Neural cell (in vitro differentiated cells): ENCODE data around the gene PRR12.

Experiments used
- EP300 ChIP-seq: fragments of 450-650 bp; conservative IDR thresholded peaks from 2 replicates; pipeline ENCODE4 v1.6.1; 2014; ENCODE audit warnings: antibody characterized with exemption, mild to moderate bottlenecking, moderate library complexity; ENCODE audit not compliant: poor library complexity, severe bottlenecking
- POLR2AphosphoS5 ChIP-seq: IDR thresholded peaks from 2 replicates; pipeline ENCODE4 v1.6.1; 2012
- TF ChIP-seq, protein P1 (sequence below): fragments of 450-650 bp; IDR thresholded peaks from 2 replicates; pipeline ENCODE4 v1.5.1; 2014; ENCODE audit warnings: antibody characterized with exemption, mild to moderate bottlenecking, moderate library complexity; ENCODE audit not compliant: poor library complexity, severe bottlenecking
- TF ChIP-seq, protein P2 (sequence below): IDR thresholded peaks from 2 replicates; pipeline ENCODE4 v1.6.1; 2012; ENCODE audit warnings: borderline replicate concordance

DNA sequence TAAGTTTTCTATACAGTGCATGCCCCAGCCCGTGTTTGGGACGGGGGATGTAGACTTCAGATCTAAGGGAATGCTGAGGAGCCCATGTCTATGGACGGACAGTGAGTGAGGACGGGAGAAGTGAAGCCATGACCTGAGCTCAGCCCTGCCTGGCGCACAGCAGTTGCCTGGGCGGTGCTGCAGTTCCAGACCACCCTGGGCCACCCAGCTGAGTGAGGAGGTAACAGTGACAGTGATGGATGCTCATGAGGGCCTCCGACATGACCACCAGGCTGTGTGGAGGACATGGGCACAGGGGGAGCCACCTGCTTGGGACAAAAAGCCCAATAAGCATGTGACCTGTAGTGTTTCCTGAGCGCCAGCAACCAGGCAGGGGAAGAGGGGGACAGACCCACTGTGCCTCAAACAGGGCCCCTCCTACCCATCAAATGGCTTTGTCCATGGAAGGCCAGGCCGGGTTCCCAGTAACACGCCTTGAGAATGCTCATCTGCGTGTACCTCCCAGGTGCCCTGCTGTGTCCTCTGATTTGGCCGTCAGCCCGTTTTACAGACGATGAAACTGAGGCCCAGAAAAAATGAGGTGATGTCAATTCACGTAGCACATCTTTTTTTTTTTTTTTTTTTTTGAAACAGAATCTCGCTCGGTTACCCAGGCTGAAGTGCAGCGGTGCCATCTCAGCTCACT, 33.2 kb upstream of the PRR12 start:
- TF ChIP-seq, protein P1, sequence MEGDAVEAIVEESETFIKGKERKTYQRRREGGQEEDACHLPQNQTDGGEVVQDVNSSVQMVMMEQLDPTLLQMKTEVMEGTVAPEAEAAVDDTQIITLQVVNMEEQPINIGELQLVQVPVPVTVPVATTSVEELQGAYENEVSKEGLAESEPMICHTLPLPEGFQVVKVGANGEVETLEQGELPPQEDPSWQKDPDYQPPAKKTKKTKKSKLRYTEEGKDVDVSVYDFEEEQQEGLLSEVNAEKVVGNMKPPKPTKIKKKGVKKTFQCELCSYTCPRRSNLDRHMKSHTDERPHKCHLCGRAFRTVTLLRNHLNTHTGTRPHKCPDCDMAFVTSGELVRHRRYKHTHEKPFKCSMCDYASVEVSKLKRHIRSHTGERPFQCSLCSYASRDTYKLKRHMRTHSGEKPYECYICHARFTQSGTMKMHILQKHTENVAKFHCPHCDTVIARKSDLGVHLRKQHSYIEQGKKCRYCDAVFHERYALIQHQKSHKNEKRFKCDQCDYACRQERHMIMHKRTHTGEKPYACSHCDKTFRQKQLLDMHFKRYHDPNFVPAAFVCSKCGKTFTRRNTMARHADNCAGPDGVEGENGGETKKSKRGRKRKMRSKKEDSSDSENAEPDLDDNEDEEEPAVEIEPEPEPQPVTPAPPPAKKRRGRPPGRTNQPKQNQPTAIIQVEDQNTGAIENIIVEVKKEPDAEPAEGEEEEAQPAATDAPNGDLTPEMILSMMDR: no peak
- TF ChIP-seq, protein P2, sequence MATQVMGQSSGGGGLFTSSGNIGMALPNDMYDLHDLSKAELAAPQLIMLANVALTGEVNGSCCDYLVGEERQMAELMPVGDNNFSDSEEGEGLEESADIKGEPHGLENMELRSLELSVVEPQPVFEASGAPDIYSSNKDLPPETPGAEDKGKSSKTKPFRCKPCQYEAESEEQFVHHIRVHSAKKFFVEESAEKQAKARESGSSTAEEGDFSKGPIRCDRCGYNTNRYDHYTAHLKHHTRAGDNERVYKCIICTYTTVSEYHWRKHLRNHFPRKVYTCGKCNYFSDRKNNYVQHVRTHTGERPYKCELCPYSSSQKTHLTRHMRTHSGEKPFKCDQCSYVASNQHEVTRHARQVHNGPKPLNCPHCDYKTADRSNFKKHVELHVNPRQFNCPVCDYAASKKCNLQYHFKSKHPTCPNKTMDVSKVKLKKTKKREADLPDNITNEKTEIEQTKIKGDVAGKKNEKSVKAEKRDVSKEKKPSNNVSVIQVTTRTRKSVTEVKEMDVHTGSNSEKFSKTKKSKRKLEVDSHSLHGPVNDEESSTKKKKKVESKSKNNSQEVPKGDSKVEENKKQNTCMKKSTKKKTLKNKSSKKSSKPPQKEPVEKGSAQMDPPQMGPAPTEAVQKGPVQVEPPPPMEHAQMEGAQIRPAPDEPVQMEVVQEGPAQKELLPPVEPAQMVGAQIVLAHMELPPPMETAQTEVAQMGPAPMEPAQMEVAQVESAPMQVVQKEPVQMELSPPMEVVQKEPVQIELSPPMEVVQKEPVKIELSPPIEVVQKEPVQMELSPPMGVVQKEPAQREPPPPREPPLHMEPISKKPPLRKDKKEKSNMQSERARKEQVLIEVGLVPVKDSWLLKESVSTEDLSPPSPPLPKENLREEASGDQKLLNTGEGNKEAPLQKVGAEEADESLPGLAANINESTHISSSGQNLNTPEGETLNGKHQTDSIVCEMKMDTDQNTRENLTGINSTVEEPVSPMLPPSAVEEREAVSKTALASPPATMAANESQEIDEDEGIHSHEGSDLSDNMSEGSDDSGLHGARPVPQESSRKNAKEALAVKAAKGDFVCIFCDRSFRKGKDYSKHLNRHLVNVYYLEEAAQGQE: no peak
- TF ChIP-seq POLR2AphosphoS5: no peak
- no peak for TF ChIP-seq EP300
